ENCODE data around the gene BCO2.

The BCO2 gene

DNA sequence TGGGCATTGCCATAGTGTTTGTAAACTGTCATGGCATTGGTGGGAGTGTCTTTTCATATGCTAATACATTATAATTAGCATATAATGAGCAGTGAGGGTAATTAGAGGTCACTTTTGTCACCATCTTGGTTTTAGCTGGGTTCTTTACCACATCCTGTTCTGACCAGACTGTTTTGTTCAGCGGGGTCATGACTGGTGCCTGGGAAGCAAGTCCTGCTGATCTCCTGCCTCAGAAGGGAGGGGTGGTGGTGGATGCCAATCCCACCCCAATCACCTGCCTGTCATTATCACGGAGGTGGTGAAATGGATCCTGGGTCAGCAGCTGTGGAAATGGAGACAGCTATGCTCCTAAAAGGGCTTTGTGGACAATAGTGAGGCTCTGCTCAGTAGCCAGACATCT lies 42.6 kb upstream of the BCO2 start:
- no peak for TF ChIP-seq FOXP2 (optimal IDR thresholded peaks at IDR 0.05; ENCODE audit: borderline replicate concordance, extremely low read depth, extremely low read length, insufficient read depth)
- no peak for TF ChIP-seq SIN3A (IDR thresholded peaks at IDR 0.05; ENCODE audit: borderline replicate concordance, insufficient read depth, low read length)
- TF ChIP-seq, protein P1, sequence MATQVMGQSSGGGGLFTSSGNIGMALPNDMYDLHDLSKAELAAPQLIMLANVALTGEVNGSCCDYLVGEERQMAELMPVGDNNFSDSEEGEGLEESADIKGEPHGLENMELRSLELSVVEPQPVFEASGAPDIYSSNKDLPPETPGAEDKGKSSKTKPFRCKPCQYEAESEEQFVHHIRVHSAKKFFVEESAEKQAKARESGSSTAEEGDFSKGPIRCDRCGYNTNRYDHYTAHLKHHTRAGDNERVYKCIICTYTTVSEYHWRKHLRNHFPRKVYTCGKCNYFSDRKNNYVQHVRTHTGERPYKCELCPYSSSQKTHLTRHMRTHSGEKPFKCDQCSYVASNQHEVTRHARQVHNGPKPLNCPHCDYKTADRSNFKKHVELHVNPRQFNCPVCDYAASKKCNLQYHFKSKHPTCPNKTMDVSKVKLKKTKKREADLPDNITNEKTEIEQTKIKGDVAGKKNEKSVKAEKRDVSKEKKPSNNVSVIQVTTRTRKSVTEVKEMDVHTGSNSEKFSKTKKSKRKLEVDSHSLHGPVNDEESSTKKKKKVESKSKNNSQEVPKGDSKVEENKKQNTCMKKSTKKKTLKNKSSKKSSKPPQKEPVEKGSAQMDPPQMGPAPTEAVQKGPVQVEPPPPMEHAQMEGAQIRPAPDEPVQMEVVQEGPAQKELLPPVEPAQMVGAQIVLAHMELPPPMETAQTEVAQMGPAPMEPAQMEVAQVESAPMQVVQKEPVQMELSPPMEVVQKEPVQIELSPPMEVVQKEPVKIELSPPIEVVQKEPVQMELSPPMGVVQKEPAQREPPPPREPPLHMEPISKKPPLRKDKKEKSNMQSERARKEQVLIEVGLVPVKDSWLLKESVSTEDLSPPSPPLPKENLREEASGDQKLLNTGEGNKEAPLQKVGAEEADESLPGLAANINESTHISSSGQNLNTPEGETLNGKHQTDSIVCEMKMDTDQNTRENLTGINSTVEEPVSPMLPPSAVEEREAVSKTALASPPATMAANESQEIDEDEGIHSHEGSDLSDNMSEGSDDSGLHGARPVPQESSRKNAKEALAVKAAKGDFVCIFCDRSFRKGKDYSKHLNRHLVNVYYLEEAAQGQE (IDR thresholded peaks at IDR 0.05; ENCODE audit: insufficient read depth in 1 of 2, low read depth in 2 of 2, low read length in 2 of 2) = no peak

DNA sequence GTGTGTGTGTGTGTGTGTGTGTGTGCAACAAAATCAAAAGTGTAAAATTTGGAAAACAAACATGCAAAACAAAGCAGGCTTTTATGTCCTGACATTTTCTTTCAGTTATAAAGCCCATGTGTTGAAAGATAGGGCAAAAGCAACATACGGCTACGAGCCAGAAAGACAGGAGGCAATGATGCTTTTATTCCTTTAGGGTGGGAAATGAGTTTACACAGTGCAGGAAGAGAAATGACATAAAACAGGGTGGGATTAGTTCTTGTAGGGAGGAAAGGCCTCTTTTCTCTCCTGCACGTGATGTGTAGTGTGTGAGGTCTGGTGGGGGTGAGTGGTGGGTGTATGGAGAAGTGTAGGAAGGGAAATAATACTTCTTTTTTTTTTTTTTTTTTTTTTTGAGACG lies 40.8 kb upstream of the BCO2 start:
- TF ChIP-seq FOXP2 (optimal IDR thresholded peaks at IDR 0.05; ENCODE audit: borderline replicate concordance, extremely low read depth, extremely low read length, insufficient read depth) (no peak), POLR2AphosphoS5 (IDR thresholded peaks at IDR 0.05; ENCODE audit: low read depth, low read length) (no peak)
- TF ChIP-seq, protein P1 (IDR thresholded peaks at IDR 0.05; ENCODE audit: insufficient read depth in 1 of 2, low read depth in 2 of 2, low read length in 2 of 2) = no peak

DNA sequence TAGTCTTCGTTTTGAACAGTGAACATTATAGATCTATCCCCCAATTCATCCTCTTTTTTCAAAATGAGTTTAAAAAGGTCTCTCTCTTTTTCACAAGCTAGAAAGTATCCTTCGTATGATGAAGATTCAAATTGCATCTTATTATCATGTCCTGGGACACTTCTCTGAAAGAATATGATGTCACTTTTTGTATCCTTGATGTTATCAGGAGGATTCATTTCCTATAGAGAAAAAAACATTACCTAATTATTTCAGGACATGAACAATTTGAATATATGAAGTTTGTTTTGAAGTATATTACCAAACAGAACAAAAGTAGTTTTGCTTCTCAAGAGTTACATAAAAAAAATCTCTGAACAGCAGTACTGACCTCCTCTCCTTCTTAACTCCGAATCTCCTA lies 31.7 kb upstream of the BCO2 start:
- TF ChIP-seq POLR2AphosphoS5 (IDR thresholded peaks at IDR 0.05; ENCODE audit: low read depth, low read length) (no peak), FOXP2 (optimal IDR thresholded peaks at IDR 0.05; ENCODE audit: borderline replicate concordance, extremely low read depth, extremely low read length, insufficient read depth) (no peak), TAF1 (IDR thresholded peaks at IDR 0.05; ENCODE audit: borderline replicate concordance, insufficient read depth, low read length) (no peak), SIN3A (IDR thresholded peaks at IDR 0.05; ENCODE audit: borderline replicate concordance, insufficient read depth, low read length) (no peak)
- TF ChIP-seq, protein P1 (IDR thresholded peaks at IDR 0.05; ENCODE audit: insufficient read depth in 1 of 2, low read depth in 2 of 2, low read length in 2 of 2) = no peak

DNA sequence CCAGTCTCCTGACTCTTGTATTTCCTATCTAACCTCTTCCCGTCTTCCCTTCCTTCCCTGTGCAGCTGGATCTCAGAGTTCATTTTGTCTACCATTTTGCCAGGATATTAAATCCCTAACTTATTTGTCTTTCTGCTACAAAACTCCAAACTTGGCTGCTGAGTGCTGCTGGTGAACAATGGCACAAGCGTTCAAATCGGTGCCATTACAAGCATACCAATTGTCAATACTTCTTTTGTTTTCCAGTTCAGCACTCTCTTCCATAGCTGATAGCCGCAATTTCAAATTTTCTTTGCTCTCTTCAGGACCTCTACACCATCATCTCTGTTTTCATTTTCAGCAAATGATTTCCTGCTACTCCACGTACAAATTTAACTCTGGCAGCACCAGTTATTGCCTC lies 24.8 kb upstream of the BCO2 start:
- TF ChIP-seq, protein P1 (IDR thresholded peaks at IDR 0.05; ENCODE audit: insufficient read depth in 1 of 2, low read depth in 2 of 2, low read length in 2 of 2) = no peak
- TF ChIP-seq TAF1 (IDR thresholded peaks at IDR 0.05; ENCODE audit: borderline replicate concordance, insufficient read depth, low read length) = no peak
- no peak for TF ChIP-seq POLR2AphosphoS5 (IDR thresholded peaks at IDR 0.05; ENCODE audit: low read depth, low read length)
- TF ChIP-seq SIN3A (IDR thresholded peaks at IDR 0.05; ENCODE audit: borderline replicate concordance, insufficient read depth, low read length) = no peak
- TF ChIP-seq FOXP2 (optimal IDR thresholded peaks at IDR 0.05; ENCODE audit: borderline replicate concordance, extremely low read depth, extremely low read length, insufficient read depth) = no peak

DNA sequence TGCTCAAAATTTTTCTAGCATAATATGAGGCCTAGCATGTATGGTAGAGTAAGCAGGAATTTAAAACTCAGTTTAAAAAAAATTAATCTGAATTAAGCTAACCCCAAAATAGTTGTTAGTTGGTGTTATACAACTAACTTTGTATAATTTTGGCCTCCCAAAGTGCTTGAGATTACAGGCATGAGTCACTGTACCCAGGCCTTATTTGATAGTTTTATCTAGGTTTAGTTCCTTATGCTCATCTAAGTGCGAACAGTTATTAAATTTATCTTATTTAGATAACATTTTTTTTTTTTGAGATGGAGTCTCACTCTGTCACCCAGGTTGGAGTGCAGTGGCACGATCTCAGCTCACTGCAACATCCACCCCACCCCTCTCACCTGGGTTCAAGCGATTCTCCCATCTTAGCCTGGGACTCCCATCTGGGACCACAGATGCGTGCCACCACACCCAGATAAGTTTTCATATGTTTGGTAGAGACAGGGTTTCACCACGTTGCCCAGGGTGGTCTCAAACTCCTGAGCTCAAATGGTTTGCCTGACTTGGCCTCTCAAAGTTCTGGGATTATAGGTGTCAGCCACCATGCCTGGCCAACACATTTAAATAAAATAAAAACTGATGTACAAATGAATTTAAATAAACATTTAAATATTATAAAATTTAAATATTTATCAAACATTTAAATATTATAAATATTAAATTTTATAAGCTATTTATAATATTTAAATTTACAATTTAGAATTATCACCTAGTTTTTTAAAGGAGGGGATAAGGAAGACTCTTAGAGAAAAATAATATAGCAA lies 19.0 kb upstream of the BCO2 start:
- TF ChIP-seq FOXP2 (optimal IDR thresholded peaks at IDR 0.05; ENCODE audit: borderline replicate concordance, extremely low read depth, extremely low read length, insufficient read depth) (no peak), TAF1 (IDR thresholded peaks at IDR 0.05; ENCODE audit: borderline replicate concordance, insufficient read depth, low read length) (no peak), SIN3A (IDR thresholded peaks at IDR 0.05; ENCODE audit: borderline replicate concordance, insufficient read depth, low read length) (no peak), POLR2AphosphoS5 (IDR thresholded peaks at IDR 0.05; ENCODE audit: low read depth, low read length) (no peak)
- TF ChIP-seq, protein P1 (IDR thresholded peaks at IDR 0.05; ENCODE audit: insufficient read depth in 1 of 2, low read depth in 2 of 2, low read length in 2 of 2) = no peak

Data from PFSK-1 (cell line).